ENCODE measurements around the gene PIEZO2.
"Not testable (repeated sequence)": the region's sequence is repeated elsewhere in the genome, so short reads cannot be mapped to it uniquely, and the experiment has no call there.

PIEZO2 gene

DNA sequence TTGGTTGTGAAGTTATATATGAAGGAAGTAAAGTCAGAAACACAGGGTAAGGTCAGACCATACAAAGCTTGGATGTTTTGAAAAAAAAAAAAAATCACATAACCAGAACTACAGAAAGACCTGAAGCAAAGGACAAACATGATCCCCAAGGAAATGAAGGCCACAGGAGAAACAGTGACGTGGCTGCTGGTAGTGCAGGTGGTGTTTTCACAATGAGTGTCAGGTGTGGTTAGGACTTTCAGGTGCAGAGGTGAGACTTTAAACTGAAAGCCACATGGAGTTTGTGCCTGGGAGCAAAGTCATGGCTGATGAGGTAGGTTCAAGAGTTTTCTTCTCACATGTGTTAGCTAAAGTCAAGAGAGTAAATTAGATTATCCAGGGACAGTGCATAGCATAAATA, 270.7 kb downstream of the PIEZO2 start:
- no peak for DNase-seq

DNA sequence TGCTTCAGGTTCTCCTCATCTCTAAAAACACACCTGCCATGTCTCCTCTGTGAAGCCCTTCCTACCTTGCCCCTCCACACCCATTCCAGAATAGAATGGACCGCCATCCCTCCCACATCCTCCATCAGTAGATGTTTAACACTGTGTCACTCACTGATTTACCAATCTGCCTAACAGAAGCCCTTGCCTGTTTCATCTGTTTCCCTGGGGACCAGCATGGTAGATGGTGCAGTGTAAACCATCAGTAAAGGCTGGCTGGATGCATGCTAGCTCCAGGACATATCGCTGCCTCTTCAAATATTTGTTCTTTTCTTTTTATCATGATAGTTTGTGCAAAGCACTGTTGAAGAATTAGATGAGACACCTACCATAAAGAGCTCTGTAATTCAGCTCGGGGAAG, 271.4 kb downstream of the PIEZO2 start:
- no peak for DNase-seq

DNA sequence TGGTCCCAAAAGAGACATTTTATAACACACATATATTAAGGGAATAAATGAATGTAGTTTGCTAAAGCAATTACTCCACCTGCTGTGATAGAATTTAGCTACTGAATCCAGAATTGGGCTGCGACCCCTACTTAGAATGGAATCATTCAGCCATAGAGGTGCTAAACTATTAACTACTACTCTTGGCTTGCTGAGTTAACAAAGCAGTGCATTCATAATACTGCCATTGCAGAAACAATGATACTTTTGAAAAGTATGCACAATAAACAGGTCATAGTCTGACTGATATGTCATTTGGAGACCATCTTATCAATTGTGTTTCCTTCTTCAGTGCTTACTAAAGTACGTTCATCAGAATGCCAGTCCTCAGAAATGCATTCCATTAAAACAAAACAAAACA, 273.6 kb downstream of the PIEZO2 start:
- DNase-seq, result no peak

DNA sequence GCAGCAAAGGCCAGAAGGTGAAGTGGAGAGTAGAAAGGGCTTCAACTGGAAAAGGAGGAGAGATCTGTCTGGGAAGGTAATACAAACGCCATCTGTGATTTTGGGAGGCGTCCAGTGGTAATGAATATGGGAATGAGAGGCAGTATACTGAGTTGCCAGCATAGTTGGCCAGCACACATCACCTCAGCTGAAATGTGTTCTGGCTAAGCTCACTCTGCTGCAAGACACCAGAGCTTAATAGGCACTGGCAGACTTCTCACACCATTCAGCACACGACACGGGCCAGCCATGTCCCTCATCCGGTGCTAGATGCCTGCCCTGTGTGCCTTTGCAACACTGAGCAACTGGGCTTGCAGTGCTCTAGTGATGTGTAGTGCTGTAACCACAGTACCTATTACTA, 277.1 kb downstream of the PIEZO2 start:
- no peak for DNase-seq

- DNase-seq, result no peak
Measured at GRCh38 chr18:10864722-10865121, 284.6 kb downstream of the PIEZO2 start.

DNA sequence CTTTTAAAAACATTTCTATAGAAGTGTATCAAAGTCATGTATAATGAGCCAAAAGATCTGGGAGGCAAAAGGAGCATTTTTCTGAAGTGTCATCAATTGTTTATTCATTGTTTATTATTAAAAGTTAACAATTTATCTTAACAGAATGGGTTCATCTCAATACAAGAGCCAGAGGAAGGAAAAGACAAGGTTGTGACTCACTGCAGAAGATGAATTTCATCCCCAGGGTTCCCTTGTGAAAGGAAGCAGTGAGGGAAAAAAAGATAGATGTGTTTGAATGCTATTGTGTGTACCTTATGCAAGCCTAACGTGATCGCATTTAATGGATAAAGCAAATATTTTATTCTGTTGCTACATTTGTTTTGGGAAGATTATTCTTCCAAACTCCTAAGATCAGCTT, 286.3 kb downstream of the PIEZO2 start:
- no peak for DNase-seq

- DNase-seq, result no peak
Measured at GRCh38 chr18:10860928-10861327, 288.4 kb downstream of the PIEZO2 start.

DNA sequence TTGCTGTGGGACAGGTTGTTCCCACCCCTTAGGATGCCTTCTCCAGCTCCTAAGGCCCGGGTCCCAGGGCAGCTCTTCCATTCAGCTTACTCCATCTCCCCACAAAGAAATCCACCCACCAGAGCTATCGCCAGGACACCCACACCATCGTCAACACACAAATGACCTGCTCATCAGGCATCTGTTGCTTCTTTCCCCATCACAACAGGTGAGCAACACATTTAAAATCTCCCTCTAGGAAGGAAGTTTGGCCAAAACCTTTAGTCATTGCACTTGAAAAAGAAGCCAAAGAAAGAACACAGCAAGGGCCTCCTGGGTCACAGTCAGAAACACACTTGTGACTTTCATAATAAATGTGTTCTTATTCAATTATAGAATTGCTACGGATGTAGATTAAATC, 289.0 kb downstream of the PIEZO2 start:
- no peak for DNase-seq

DNA sequence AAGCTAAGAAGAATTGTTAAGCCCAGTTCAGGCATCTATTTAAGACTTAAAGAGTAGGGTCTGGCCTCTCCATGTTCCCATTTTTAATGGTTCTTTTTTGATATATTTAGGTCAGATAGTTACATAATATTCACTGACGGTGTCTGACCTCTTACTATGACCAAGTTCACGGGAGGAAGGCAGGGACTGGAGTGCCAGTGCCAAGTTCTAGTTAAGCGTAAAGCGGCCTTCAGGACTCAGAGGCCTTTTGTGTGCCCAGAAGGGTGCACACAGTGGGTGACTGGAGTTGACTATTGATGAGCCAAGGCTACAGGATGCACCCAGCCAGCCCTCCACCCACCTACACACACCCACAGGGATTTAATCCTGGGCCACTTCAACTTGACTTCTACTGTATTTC, 290.9 kb downstream of the PIEZO2 start:
- no peak for DNase-seq

- DNase-seq, result no peak
Measured at GRCh38 chr18:10856132-10856531, 293.2 kb downstream of the PIEZO2 start.

- DNase-seq, result no peak
Measured at GRCh38 chr18:10852385-10853303, 296.7 kb downstream of the PIEZO2 start.

DNA sequence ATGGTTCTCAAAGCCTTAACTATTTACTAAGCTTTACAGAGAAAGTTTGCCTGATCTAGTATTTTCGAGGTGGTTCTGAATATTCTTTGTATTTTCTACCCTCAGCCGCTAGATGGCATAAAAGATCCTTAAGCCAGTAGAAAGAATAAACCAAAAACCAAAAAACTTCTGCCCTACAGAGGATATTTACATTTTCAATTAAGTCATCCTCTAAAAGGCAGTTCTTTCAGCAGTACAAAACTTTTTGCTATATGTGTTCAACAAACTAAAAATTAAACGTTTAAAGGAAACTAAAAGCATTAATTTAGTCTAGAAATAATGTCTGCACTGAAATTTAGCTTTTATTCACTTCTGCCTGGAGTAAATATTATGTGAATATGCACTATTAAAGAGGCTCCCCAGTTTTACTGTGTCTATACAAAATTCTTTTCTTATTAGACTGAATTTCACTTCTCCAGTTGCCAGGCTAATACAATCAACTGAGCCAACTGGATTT, 297.5 kb downstream of the PIEZO2 start:
- DNase-seq, result peak in 1 of 2 donors; percentile 67

DNA sequence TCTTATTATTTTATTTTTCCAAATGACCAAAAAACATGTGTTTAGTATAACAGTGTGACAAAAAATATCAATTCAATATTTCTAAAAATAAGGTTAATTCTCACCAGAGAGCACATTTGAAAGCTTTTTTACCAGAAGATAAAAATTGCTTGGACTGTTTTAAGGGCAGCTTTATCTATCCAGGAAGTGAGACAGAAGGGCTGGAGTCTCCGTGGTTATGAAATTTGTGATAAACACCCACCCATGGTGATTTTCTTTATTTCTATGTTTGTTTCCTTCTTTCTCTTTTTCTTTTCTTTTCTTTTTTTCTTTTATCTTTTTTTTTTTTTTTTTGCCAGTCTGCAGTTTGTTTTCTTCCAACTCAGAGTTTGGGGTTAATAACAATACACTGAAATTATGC, 298.5 kb downstream of the PIEZO2 start:
- no peak for DNase-seq

GRCh38 chr18:10850216-10850615, 299.2 kb downstream of the PIEZO2 start:
- DNase-seq, result no peak

DNA sequence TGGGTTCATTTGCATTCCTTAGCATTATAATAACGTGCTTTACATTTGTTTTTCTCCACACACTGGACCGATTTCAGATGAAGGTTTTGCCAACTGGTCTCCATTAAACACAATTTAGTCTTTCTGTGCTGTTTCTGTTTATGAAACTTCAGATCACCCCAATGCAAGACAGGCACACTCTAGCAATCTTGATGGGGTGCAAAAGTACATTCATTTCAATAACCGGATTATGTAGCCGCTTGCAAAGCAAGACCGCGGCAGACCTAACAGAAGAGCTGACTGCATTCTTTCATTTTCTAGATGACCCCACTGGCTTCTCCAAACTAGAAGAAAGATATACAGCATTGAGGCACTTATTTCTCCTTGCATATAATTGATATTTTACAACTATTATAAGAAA, 301.5 kb downstream of the PIEZO2 start:
- no peak for DNase-seq

- DNase-seq, result no peak
Measured at GRCh38 chr18:10847408-10847790, 302.0 kb downstream of the PIEZO2 start.

DNA sequence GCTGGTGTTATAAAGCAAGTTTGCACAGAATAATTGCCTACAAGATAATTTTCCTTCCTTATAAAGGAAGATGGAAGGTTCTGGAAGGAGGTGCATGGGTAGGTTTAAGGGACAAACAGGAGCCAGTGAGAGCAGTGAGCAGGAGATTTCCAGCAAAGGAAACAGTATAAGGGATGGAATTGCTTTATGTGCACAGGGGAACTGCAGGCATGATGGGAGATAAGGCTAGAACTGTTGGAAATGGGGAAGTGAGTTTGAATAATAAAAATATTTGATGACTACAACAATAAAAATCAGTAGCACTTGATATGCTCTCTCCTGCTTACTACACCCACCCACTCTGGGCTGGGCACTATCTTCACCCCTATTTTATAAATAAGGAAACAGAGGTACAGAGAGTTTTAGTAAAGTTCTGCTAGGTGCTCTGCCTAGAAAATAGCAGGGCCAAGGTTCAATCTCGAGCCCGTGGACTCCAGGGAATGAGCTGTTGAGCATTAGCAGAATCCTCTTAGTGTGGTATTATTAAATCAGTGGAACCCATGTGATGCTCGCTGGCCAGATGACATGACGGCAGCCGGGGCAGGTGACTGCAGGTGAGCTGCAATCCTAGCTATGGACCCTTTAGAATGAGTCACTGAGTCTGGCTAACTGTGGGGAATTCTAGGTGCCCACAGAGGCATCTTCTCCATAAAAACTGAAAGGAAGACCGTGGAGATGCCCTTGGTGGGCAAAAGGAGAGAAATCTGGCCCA, 302.5 kb downstream of the PIEZO2 start:
- DNase-seq, result no peak

- DNase-seq, result not testable (repeated sequence)
Measured at GRCh38 chr18:10846035-10846434, 303.3 kb downstream of the PIEZO2 start.

DNA sequence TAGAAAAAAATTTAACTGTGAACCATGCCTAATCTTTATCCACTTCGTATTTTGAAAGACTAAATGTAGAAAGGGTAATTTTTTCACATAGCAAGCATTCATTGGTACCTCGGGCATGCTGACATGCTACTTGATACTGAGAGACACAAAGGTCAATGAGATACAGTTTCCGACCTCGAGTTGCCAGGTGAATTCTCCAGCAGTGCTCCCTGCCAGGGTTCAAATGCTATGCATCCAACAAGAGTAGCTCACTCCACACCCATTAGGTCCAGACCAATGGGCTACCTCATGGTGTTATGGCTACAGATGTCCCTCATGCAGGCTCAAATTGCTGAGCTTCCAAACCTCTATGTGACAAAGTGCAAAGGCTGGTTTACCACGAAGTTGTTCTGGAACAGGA, 305.8 kb downstream of the PIEZO2 start:
- DNase-seq, result no peak

- DNase-seq, result no peak
Measured at GRCh38 chr18:10842861-10843260, 306.5 kb downstream of the PIEZO2 start.

GRCh38 chr18:10842371-10842770, 307.0 kb downstream of the PIEZO2 start:
- no peak for DNase-seq

GRCh38 chr18:10841203-10841602, 308.2 kb downstream of the PIEZO2 start:
- no peak for DNase-seq

GRCh38 chr18:10840743-10841142, 308.6 kb downstream of the PIEZO2 start:
- DNase-seq, result no peak

DNA sequence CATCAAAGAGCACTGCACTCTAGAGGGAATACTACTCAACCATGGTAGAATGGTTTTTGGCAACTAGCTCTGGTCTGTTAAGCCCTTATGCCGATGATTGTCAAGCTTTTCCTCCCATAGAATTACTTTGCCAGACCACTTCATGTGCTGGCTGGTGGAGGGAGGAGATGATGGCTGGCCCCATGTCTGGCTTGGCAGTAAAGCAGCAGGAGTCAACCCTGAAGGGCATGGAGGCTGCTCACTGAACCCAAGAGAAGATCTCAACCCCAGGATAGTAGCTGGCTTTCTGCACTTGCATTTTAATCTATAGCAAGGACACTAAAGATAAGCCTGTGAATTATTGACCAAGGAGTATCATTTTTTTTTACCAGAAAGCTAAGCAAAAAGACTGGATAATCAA, 309.9 kb downstream of the PIEZO2 start:
- DNase-seq, result no peak

Measured in hippocampal formation (tissue), 2 donors.